Endothelial cell of umbilical vein (primary cell): ENCODE measurements around the gene PFKP. TPM values are rescaled to one million over a fixed set of nuclear protein-coding genes. Genes with fewer than 3 reads are reported as not detected.

Experiments
- BruUV-seq: library from RNA; stranded (reverse); fragments of 400-500 nt; replicated peaks from 2 replicates; lab custom pipeline; 2021; lab: Mats Ljungman, UMichigan
- CTCF ChIA-PET: fragments of 300-600, 350-600 bp; sonication (Branson Sonifier 250); formaldehyde crosslinking; loops from one replicate; lab custom pipeline; 2021; ENCODE audit warnings: antibody characterized with exemption, inconsistent platforms; lab: Charles Lee
- POLR2A ChIA-PET: fragments of 300-600, 350-600 bp; sonication (Branson Sonifier 250); formaldehyde crosslinking; loops from one replicate; lab custom pipeline; 2021; ENCODE audit warnings: antibody characterized with exemption, inconsistent platforms; lab: Charles Lee
- DNase-seq: peaks from one replicate; pipeline ENCODE4 v3.0.0-alpha.2; 2011; ENCODE audit warnings: low read depth, low spot score
- FAIRE-seq: peaks from 2 replicates; lab custom pipeline; 2011; peaks lifted over from hg19 to GRCh38; lab: Jason Lieb, UNC
- H2AFZ ChIP-seq: 2 replicates; pipeline ENCODE4 v1.6.0; 2012; ENCODE audit warnings: low read depth, low read length, control low read depth, inconsistent platforms
- H3K27ac ChIP-seq: 2 replicates; pipeline ENCODE4 v1.5.1; 2011; ENCODE audit warnings: low read depth, mild to moderate bottlenecking, control low read depth, low read length, moderate library complexity; ENCODE audit not compliant: insufficient read depth
- H3K27me3 ChIP-seq, 2 experiments: 2 replicates each; pipeline versions ENCODE4 v1.6.0 to v1.6.1; 2011; ENCODE audit warnings: low read length in 2 of 2, mixed read lengths in 1 of 2; ENCODE audit not compliant: control insufficient read depth in 2 of 2, insufficient read depth in 2 of 2
- H3K36me3 ChIP-seq, 2 experiments: 2 replicates in 1 of 2; 3 replicates in 1 of 2; pipeline ENCODE4 v1.5.1; 2011; ENCODE audit warnings: low read length in 2 of 2, mild to moderate bottlenecking in 1 of 2, moderate library complexity in 1 of 2; ENCODE audit not compliant: control insufficient read depth in 2 of 2, insufficient read depth in 2 of 2; ENCODE audit errors: extremely low read depth in 1 of 2
- H3K4me1 ChIP-seq: 3 replicates; pipeline ENCODE4 v1.5.1; 2011; ENCODE audit warnings: mild to moderate bottlenecking, low read length; ENCODE audit not compliant: control insufficient read depth, insufficient read depth; ENCODE audit errors: extremely low read depth
- H3K4me2 ChIP-seq: 2 replicates; pipeline ENCODE4 v1.6.1; 2011; ENCODE audit warnings: low read length, control low read depth, mixed read lengths; ENCODE audit not compliant: insufficient read depth
- H3K4me3 ChIP-seq, 3 experiments: fragments of 200-600 bp in 1 of 3; sonication (generic), shearing (Covaris generic) in 1 of 3; replicated peaks in 1 of 3; 2 replicates each; pipeline ENCODE4 v1.5.1; 2011 to 2016; ENCODE audit warnings: control low read depth in 3 of 3, low read length in 3 of 3, mild to moderate bottlenecking in 2 of 3, inconsistent platforms in 1 of 3, low read depth in 1 of 3, moderate library complexity in 1 of 3; ENCODE audit not compliant: insufficient read depth in 1 of 3
- H3K79me2 ChIP-seq: 2 replicates; pipeline ENCODE4 v1.6.0; 2012; ENCODE audit warnings: low read length, inconsistent platforms; ENCODE audit not compliant: control insufficient read depth, insufficient read depth
- H3K9ac ChIP-seq: replicated peaks from 2 replicates; pipeline ENCODE3; 2011; ENCODE audit warnings: low read length, control low read depth; ENCODE audit not compliant: insufficient read depth; ENCODE audit errors: extremely low read depth
- H3K9me1 ChIP-seq: replicated peaks from 3 replicates; pipeline ENCODE4 v1.6.0; 2011; ENCODE audit warnings: mild to moderate bottlenecking, low read length; ENCODE audit not compliant: control insufficient read depth, insufficient read depth; ENCODE audit errors: extremely low read depth
- H3K9me3 ChIP-seq: replicated peaks from 2 replicates; pipeline ENCODE4 v1.5.1; 2012; ENCODE audit warnings: low read length, inconsistent platforms; ENCODE audit not compliant: control insufficient read depth, insufficient read depth
- H4K20me1 ChIP-seq: replicated peaks from 2 replicates; pipeline ENCODE3; 2011; ENCODE audit warnings: mild to moderate bottlenecking, low read length; ENCODE audit not compliant: control insufficient read depth, insufficient read depth; ENCODE audit errors: extremely low read depth
- CTCF ChIP-seq, 2 donors: IDR thresholded peaks; 1 replicate in 1 of 2; 2 replicates in 1 of 2; pipeline ENCODE4 v1.5.1; 2011; ENCODE audit warnings: low read length in 2 of 2, mild to moderate bottlenecking in 2 of 2, moderate library complexity in 2 of 2, control low read depth in 1 of 2, inconsistent platforms in 1 of 2, low read depth in 1 of 2; ENCODE audit not compliant: insufficient read depth in 1 of 2; ENCODE audit errors: extremely low read depth in 1 of 2
- EZH2 ChIP-seq: IDR thresholded peaks from 2 replicates; pipeline ENCODE4 v1.6.1; 2012; ENCODE audit warnings: borderline replicate concordance, low read depth, mild to moderate bottlenecking, moderate library complexity, low read length, inconsistent platforms; ENCODE audit not compliant: severe bottlenecking
- FOS ChIP-seq: IDR thresholded peaks from 2 replicates; pipeline ENCODE4 v1.6.1; 2011; ENCODE audit warnings: mild to moderate bottlenecking, low read length, moderate library complexity, borderline replicate concordance; ENCODE audit not compliant: insufficient read depth
- GATA2 ChIP-seq: IDR thresholded peaks from 2 replicates; pipeline ENCODE4 v1.7.0; 2011; ENCODE audit warnings: low read depth, mild to moderate bottlenecking, moderate library complexity, mixed read lengths, low read length; ENCODE audit not compliant: insufficient read length, insufficient read depth
- JUN ChIP-seq: IDR thresholded peaks from 2 replicates; pipeline ENCODE4 v1.6.1; 2011; ENCODE audit warnings: borderline replicate concordance, low read depth; ENCODE audit not compliant: insufficient read length, insufficient read depth
- MAX ChIP-seq: IDR thresholded peaks from 2 replicates; pipeline ENCODE4 v1.6.1; 2011; ENCODE audit not compliant: insufficient read depth, insufficient read length
- MYC ChIP-seq: IDR thresholded peaks from one replicate; pipeline ENCODE4 v1.6.1; 2011; ENCODE audit warnings: mild to moderate bottlenecking, low read depth, low read length
- POLR2A ChIP-seq: IDR thresholded peaks from 2 replicates; pipeline ENCODE4 v1.6.1; 2012; ENCODE audit warnings: low read depth, mild to moderate bottlenecking, control low read depth, low read length
- POLR2AphosphoS5 ChIP-seq: IDR thresholded peaks from 2 replicates; pipeline ENCODE4 v1.6.1; 2012; ENCODE audit warnings: low read depth, mild to moderate bottlenecking, control low read depth, low read length, moderate library complexity; ENCODE audit not compliant: insufficient read depth
- dilution Hi-C: fragments of 300-500 bp; cut with MboI; formaldehyde crosslinking; loops from one replicate; pipeline ENCODE4 v1.15.0; 2019; ENCODE audit warnings: low sequenced_read_pairs; ENCODE audit not compliant: extremely low pct_ligation_motif_present
- intact Hi-C: fragments of 100-400 bp; cut with micrococcal nuclease; formaldehyde crosslinking; loops from one replicate; pipeline ENCODE4 v1.10.0; 2022
- polyA plus RNA-seq, 4 experiments: library from polyadenylated mRNA; depleted of rRNA in 3 of 4; stranded (reverse) in 3 of 4; unstranded in 1 of 4; fragments of >200 nt; gene quantifications; 2 replicates each; pipeline versions ENCODE4 v1.2.1 to v1.2.3, GENCODE V29; 2011 to 2012; ENCODE audit warnings: missing spikeins in 1 of 4
- total RNA-seq: library from RNA; stranded (reverse); gene quantifications from 2 replicates; pipeline ENCODE4 v1.2.3, GENCODE V29; 2021

PFKP gene
- total and polyA plus RNA-seq, 2 donors (not counting 3 experiments of a cell fraction or from before 2014, with no cell fraction given), result 185 to 359 TPM

- no TSS peak for BruUV-seq
- intact Hi-C loops, result no loop called here
These were observed 62.4 kb downstream of the PFKP start for GRCh38 chr10:3129581-3130340.

GRCh38 chr10:3131098-3131497 lies 63.8 kb downstream of the PFKP start:
- no peak for FAIRE-seq
- no peaks in the 10 kb centered on the region for H4K20me1 ChIP-seq
- dilution Hi-C loops (no loop called here), intact Hi-C loops (no loop called here)
- no peaks in the 10 kb centered on the region for H3K9me1 ChIP-seq
- no peaks in the 10 kb centered on the region for H3K4me1 ChIP-seq
- TF ChIP-seq EZH2 (no peak), POLR2A (no peak), MAX (no peak), JUN (no peak), CTCF (IDR thresholded peaks at IDR 0.05; ENCODE audit: extremely low read depth in 1 of 2, insufficient read depth in 1 of 2, low read depth in 1 of 2, low read length in 2 of 2) (no peak), POLR2AphosphoS5 (no peak), GATA2 (no peak), FOS (no peak), MYC (no peak)
- no peak overlapping the region for H3K27ac ChIP-seq
- H3K9me3 ChIP-seq, result no peaks in the 10 kb centered on the region
- BruUV-seq, result no TSS peak
- H3K4me3 ChIP-seq, result no peak overlapping the region
- DNase-seq, result no peak
- no peak overlapping the region for H3K4me2 ChIP-seq
- no peak overlapping the region for H2AFZ ChIP-seq
- ChIA-PET POLR2A (no interaction called here), CTCF (no interaction called here)
- peaks cover 28 to 53% of the 10 kb centered on the region in 2 experiments for H3K36me3 ChIP-seq
- H3K79me2 ChIP-seq, result peaks cover 3% of the 10 kb centered on the region
- H3K27me3 ChIP-seq, result no peaks in the 10 kb centered on the region
- H3K9ac ChIP-seq, result no peak overlapping the region

More at GRCh38 chr10:3129581-3130340, 62.4 kb downstream of the PFKP start:
- FAIRE-seq (no peak), DNase-seq (no peak)
- H4K20me1 ChIP-seq, result no peaks in the 10 kb centered on the region
- H3K27ac ChIP-seq, result no peak overlapping the region
- ChIA-PET CTCF (no interaction called here), POLR2A (no interaction called here)
- no peaks in the 10 kb centered on the region for H3K9me3 ChIP-seq
- peaks cover 11% of the 10 kb centered on the region for H3K79me2 ChIP-seq
- no peaks in the 10 kb centered on the region for H3K4me1 ChIP-seq
- dilution Hi-C loops, result no loop called here
- H3K9ac ChIP-seq, result no peak overlapping the region
- no peaks in the 10 kb centered on the region for H3K27me3 ChIP-seq
- no peaks in the 10 kb centered on the region for H3K9me1 ChIP-seq
- no peak overlapping the region for H2AFZ ChIP-seq
- no peak for TF ChIP-seq JUN
- no peak for TF ChIP-seq FOS
- TF ChIP-seq POLR2AphosphoS5, result no peak
- no peak overlapping the region for H3K4me3 ChIP-seq
- H3K4me2 ChIP-seq, result no peak overlapping the region
- peaks cover 26 to 56% of the 10 kb centered on the region in 2 experiments for H3K36me3 ChIP-seq
